SHP77 treated with DMSO at 0.1 percent for 48 hours (cell line): Measurements from ENCODE around the gene ABLIM1.

Source experiments
- DNase-seq: peaks from one replicate; lab custom pipeline; 2025; lab: John Stamatoyannopoulos, UW

The ABLIM1 gene

GRCh38 chr10:114576716-114577115, 81.4 kb downstream of the ABLIM1 start:
- no peak for DNase-seq

- DNase-seq: no peak
These were observed 82.0 kb downstream of the ABLIM1 start for GRCh38 chr10:114576132-114576487.

GRCh38 chr10:114575417-114576131, 82.5 kb downstream of the ABLIM1 start:
- no peak for DNase-seq

GRCh38 chr10:114573330-114574045, 84.6 kb downstream of the ABLIM1 start:
- no peak for DNase-seq

GRCh38 chr10:114571316-114571999, 86.6 kb downstream of the ABLIM1 start:
- DNase-seq: no peak

GRCh38 chr10:114566064-114566463, 92.0 kb downstream of the ABLIM1 start:
- DNase-seq: no peak

GRCh38 chr10:114565066-114565465, 93.0 kb downstream of the ABLIM1 start:
- DNase-seq: no peak

GRCh38 chr10:114561008-114561523, 97.0 kb downstream of the ABLIM1 start:
- DNase-seq: no peak

GRCh38 chr10:114560144-114560543, 97.9 kb downstream of the ABLIM1 start:
- no peak for DNase-seq

- DNase-seq: no peak
These were observed 98.4 kb downstream of the ABLIM1 start for GRCh38 chr10:114559636-114560035.

GRCh38 chr10:114557854-114558253, 100.2 kb downstream of the ABLIM1 start:
- no peak for DNase-seq

- no peak for DNase-seq
These were observed 101.6 kb downstream of the ABLIM1 start for GRCh38 chr10:114556236-114557122.

- no peak for DNase-seq
These were observed 104.6 kb downstream of the ABLIM1 start for GRCh38 chr10:114553436-114553835.

- DNase-seq: no peak
These were observed 106.0 kb downstream of the ABLIM1 start for GRCh38 chr10:114552050-114552449.

GRCh38 chr10:114551636-114551972, 106.5 kb downstream of the ABLIM1 start:
- DNase-seq: no peak

GRCh38 chr10:114550756-114551635, 107.1 kb downstream of the ABLIM1 start:
- peak; percentile 10 for DNase-seq

- DNase-seq: peak; percentile 5
These were observed 109.4 kb downstream of the ABLIM1 start for GRCh38 chr10:114548662-114549061.

- DNase-seq: no peak
These were observed 110.6 kb downstream of the ABLIM1 start for GRCh38 chr10:114547514-114547913.

- DNase-seq: no peak
These were observed 111.0 kb downstream of the ABLIM1 start for GRCh38 chr10:114547056-114547455.

- DNase-seq: no peak
These were observed 112.3 kb downstream of the ABLIM1 start for GRCh38 chr10:114545819-114546218.

- no peak for DNase-seq
These were observed 113.0 kb downstream of the ABLIM1 start for GRCh38 chr10:114545071-114545470.
